HG02763 (cell line): ENCODE data around the gene ERCC3.

Experiments used
- ATAC-seq: cut with Tn5 transposase; IDR thresholded peaks from one replicate; pipeline ENCODE4 v1.9.1; 2021; ENCODE audit warnings: mild to moderate bottlenecking, moderate library complexity; ENCODE audit not compliant: unreplicated experiment

Gene ERCC3

GRCh38 chr2:127293748-127294562, at the start of gene ERCC3:
ERCC3 (minus strand) TSS chr2:127294144; CDS start chr2:127294081, 63 bp downstream.
- ATAC-seq, result peak; percentile 97

- no peak for ATAC-seq
Observed at GRCh38 chr2:127343277-127343676, 49.3 kb upstream of the ERCC3 start.

GRCh38 chr2:127342101-127342500, 48.2 kb upstream of the ERCC3 start:
- no peak for ATAC-seq

GRCh38 chr2:127332335-127332734, 38.4 kb upstream of the ERCC3 start:
- ATAC-seq, result no peak

GRCh38 chr2:127330753-127331152, 36.8 kb upstream of the ERCC3 start:
- peak; percentile 80 for ATAC-seq

GRCh38 chr2:127326289-127326945, 32.5 kb upstream of the ERCC3 start:
- no peak for ATAC-seq

GRCh38 chr2:127324635-127325034, 30.7 kb upstream of the ERCC3 start:
- no peak for ATAC-seq

- ATAC-seq, result no peak
Observed at GRCh38 chr2:127321303-127321702, 27.4 kb upstream of the ERCC3 start.

- no peak for ATAC-seq
Observed at GRCh38 chr2:127320586-127321275, 26.8 kb upstream of the ERCC3 start.

- no peak for ATAC-seq
Observed at GRCh38 chr2:127320067-127320466, 26.1 kb upstream of the ERCC3 start.

- ATAC-seq, result no peak
Observed at GRCh38 chr2:127314193-127314988, 20.4 kb upstream of the ERCC3 start.

GRCh38 chr2:127313406-127313805, 19.5 kb upstream of the ERCC3 start:
- peak; percentile 94 for ATAC-seq

GRCh38 chr2:127310980-127311379, 17.0 kb upstream of the ERCC3 start:
- no peak for ATAC-seq

GRCh38 chr2:127309468-127309867, 15.5 kb upstream of the ERCC3 start:
- no peak for ATAC-seq

GRCh38 chr2:127308586-127309138, 14.7 kb upstream of the ERCC3 start:
- no peak for ATAC-seq

- ATAC-seq, result no peak
Observed at GRCh38 chr2:127305990-127306585, 12.1 kb upstream of the ERCC3 start.

GRCh38 chr2:127302168-127302567, 8.2 kb upstream of the ERCC3 start:
- no peak for ATAC-seq

- ATAC-seq, result no peak
Observed at GRCh38 chr2:127293386-127293747, 577 bp downstream of the ERCC3 start.

- ATAC-seq, result no peak
Observed at GRCh38 chr2:127288274-127288673, 5.7 kb downstream of the ERCC3 start.

- ATAC-seq, result no peak
Observed at GRCh38 chr2:127283275-127283674, 10.7 kb downstream of the ERCC3 start.
